ENCODE measurements around the gene SPATA21.

DNA sequence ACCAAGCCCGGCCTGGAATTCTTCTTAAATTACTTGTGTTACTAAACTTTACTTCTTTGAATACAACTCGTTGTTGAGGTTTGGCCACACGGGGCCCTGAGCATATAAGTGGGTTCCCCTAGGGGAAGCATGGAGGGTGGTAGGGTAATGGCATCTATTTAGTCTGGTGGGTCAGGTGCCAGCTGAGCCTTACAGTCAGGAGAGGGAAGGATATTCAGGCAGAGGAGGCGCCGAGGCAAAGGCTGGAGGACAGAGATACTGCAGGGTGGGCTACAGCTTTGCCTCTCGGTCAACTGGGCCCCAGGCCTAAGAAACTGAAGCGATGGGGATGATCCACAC lies 2.9 kb upstream of the SPATA21 start:
- TF ChIP-seq, protein P1, sequence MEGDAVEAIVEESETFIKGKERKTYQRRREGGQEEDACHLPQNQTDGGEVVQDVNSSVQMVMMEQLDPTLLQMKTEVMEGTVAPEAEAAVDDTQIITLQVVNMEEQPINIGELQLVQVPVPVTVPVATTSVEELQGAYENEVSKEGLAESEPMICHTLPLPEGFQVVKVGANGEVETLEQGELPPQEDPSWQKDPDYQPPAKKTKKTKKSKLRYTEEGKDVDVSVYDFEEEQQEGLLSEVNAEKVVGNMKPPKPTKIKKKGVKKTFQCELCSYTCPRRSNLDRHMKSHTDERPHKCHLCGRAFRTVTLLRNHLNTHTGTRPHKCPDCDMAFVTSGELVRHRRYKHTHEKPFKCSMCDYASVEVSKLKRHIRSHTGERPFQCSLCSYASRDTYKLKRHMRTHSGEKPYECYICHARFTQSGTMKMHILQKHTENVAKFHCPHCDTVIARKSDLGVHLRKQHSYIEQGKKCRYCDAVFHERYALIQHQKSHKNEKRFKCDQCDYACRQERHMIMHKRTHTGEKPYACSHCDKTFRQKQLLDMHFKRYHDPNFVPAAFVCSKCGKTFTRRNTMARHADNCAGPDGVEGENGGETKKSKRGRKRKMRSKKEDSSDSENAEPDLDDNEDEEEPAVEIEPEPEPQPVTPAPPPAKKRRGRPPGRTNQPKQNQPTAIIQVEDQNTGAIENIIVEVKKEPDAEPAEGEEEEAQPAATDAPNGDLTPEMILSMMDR (IDR thresholded peaks at IDR 0.05; ENCODE audit: borderline replicate concordance, extremely low read depth, low read length, poor library complexity, severe bottlenecking), result no peak
- TF ChIP-seq EZH2 (IDR thresholded peaks at IDR 0.05; ENCODE audit: borderline replicate concordance, low read depth, low read length, severe bottlenecking), result no peak

Data from DND-41 (cell line).